NT2/D1 (cell line): Measurements from ENCODE around the gene SLC47A2.

Experiments
- YY1 ChIP-seq: IDR thresholded peaks from 2 replicates; pipeline ENCODE4 v1.6.1; 2011; ENCODE audit not compliant: insufficient read length, insufficient read depth
- ZNF274 ChIP-seq: IDR thresholded peaks from 2 replicates; pipeline ENCODE4 v1.6.1; 2011; ENCODE audit warnings: mild to moderate bottlenecking, low read depth, low read length

GRCh38 chr17:19755392-19755791, 39.0 kb upstream of the SLC47A2 start:
- TF ChIP-seq YY1 (no peak), ZNF274 (no peak)
